ENCODE data around the gene CPNE9.

The CPNE9 gene

GRCh38 chr3:9754678-9755077 is 51.0 kb downstream of the CPNE9 start:
- H3K4me2 ChIP-seq, result peak overlapping the region; percentile 58 to 88 (median 78)
- peaks cover 41 to 50% (median 44%) of the 10 kb centered on the region in 10 experiments for H3K4me1 ChIP-seq
- peak overlapping the region in 7 of 11 experiments; percentile 6 to 29 (median 16); a peak in 6 of 22 replicates for H3K9ac ChIP-seq
- no peak for TF ChIP-seq Cebpa-rat (IDR thresholded peaks at IDR 0.05)
- H4K20me1 ChIP-seq, result no peaks in the 10 kb centered on the region
- H3K27me3 ChIP-seq, result no peaks in the 10 kb centered on the region
- H3K4me3 ChIP-seq, result peak overlapping the region in 3 of 10 experiments; percentile 2 to 21 (median 6); a peak in 4 of 20 replicates
- H3K9me3 ChIP-seq (replicated peaks in 1 of 11), result no peaks in the 10 kb centered on the region
- H3K27ac ChIP-seq, result peak overlapping the region in 9 of 11 experiments; percentile 13 to 60 (median 41); a peak in 11 of 22 replicates
- H3K36me3 ChIP-seq, result peaks cover 19 to 60% (median 44%) of the 10 kb centered on the region in 11 experiments; a peak in 21 of 22 replicates

GRCh38 chr3:9757427-9757826 is 53.8 kb downstream of the CPNE9 start:
- no peak overlapping the region for H3K4me2 ChIP-seq
- H3K9ac ChIP-seq, result no peak overlapping the region
- H3K36me3 ChIP-seq, result peaks cover 19 to 54% (median 37%) of the 10 kb centered on the region in 11 experiments; a peak in 21 of 22 replicates

GRCh38 chr3:9760779-9761505 is 57.3 kb downstream of the CPNE9 start:
- TF ChIP-seq Cebpa-rat (IDR thresholded peaks at IDR 0.05), result no peak
- H3K36me3 ChIP-seq, result peaks cover 18 to 43% (median 25%) of the 10 kb centered on the region in 11 experiments; a peak in 21 of 22 replicates

More at GRCh38 chr3:9757427-9757826, 53.8 kb downstream of the CPNE9 start:
- H3K9me3 ChIP-seq (replicated peaks in 1 of 11), result no peaks in the 10 kb centered on the region
- TF ChIP-seq Cebpa-rat (IDR thresholded peaks at IDR 0.05), result no peak
- H3K4me3 ChIP-seq, result no peak overlapping the region
- no peaks in the 10 kb centered on the region for H3K27me3 ChIP-seq
- no peak overlapping the region for H3K27ac ChIP-seq
- no peaks in the 10 kb centered on the region; a peak in 2 of 22 replicates for H4K20me1 ChIP-seq
- peaks cover 19 to 26% (median 22%) of the 10 kb centered on the region in 10 experiments for H3K4me1 ChIP-seq

GRCh38 chr3:9761919-9762318 is 58.3 kb downstream of the CPNE9 start:
- H3K36me3 ChIP-seq, result peaks cover 9 to 34% (median 16%) of the 10 kb centered on the region in 11 experiments; a peak in 21 of 22 replicates
- H3K27ac ChIP-seq, result no peak overlapping the region

More at GRCh38 chr3:9760779-9761505, 57.3 kb downstream of the CPNE9 start:
- no peak overlapping the region for H3K4me2 ChIP-seq
- no peak overlapping the region for H3K9ac ChIP-seq
- no peaks in the 10 kb centered on the region for H3K9me3 ChIP-seq (replicated peaks in 1 of 11)
- H3K4me3 ChIP-seq, result no peak overlapping the region
- H3K27me3 ChIP-seq, result no peaks in the 10 kb centered on the region
- peaks cover 0 to 3% (median 0%) of the 10 kb centered on the region in 10 experiments; a peak in 2 of 20 replicates for H3K4me1 ChIP-seq
- H4K20me1 ChIP-seq, result peaks cover 0 to 4% (median 0%) of the 10 kb centered on the region in 11 experiments; a peak in 3 of 22 replicates
- H3K27ac ChIP-seq, result no peak overlapping the region

DNA sequence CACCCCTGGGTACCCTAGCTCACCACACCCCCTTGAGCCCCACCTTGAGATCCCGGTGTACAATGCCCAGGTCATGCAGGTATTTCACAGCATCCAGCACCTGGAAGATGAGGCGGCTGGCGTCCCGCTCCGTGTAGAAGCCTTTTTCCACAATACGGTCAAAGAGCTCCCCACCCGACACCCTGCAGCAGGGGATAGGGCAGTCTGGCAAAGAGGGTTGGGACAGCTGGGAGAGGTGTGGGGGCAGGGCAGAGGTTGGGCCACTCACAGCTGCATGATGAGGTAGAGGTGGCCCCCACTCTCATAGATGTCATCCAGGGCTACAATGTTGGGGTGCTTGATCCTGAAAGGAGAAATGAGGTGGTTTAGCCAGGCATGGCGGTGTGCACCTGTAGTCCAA is 59.2 kb downstream of the CPNE9 start:
- H3K4me3 ChIP-seq, result no peak overlapping the region
- H3K27me3 ChIP-seq, result no peaks in the 10 kb centered on the region
- H3K27ac ChIP-seq, result no peak overlapping the region
- peaks cover 0 to 4% (median 0%) of the 10 kb centered on the region in 11 experiments; a peak in 3 of 22 replicates for H4K20me1 ChIP-seq
- no peak for TF ChIP-seq Cebpa-rat (IDR thresholded peaks at IDR 0.05)
- H3K9ac ChIP-seq, result no peak overlapping the region
- H3K4me1 ChIP-seq, result peaks cover 0 to 22% (median 3%) of the 10 kb centered on the region in 10 experiments; a peak in 9 of 20 replicates
- H3K4me2 ChIP-seq, result no peak overlapping the region
- peaks cover 0 to 24% (median 6%) of the 10 kb centered on the region in 11 experiments; a peak in 14 of 22 replicates for H3K36me3 ChIP-seq
- no peaks in the 10 kb centered on the region for H3K9me3 ChIP-seq (replicated peaks in 1 of 11)

More at GRCh38 chr3:9761919-9762318, 58.3 kb downstream of the CPNE9 start:
- Histone ChIP-seq H3K27me3 (no peaks in the 10 kb centered on the region), H3K4me1 (peaks cover 0 to 13% (median 0%) of the 10 kb centered on the region in 10 experiments; a peak in 6 of 20 replicates), H3K4me2 (no peak overlapping the region), H4K20me1 (peaks cover 0 to 4% (median 0%) of the 10 kb centered on the region in 11 experiments; a peak in 3 of 22 replicates), H3K4me3 (no peak overlapping the region), H3K9me3 (replicated peaks in 1 of 11) (no peaks in the 10 kb centered on the region), H3K9ac (no peak overlapping the region; a peak in 1 of 22 replicates)
- no peak for TF ChIP-seq Cebpa-rat (IDR thresholded peaks at IDR 0.05)

- Histone ChIP-seq H3K9ac (no peak overlapping the region), H3K4me3 (no peak overlapping the region)
- no peak for TF ChIP-seq Cebpa-rat (IDR thresholded peaks at IDR 0.05)
Observed at GRCh38 chr3:9765865-9766264, 62.2 kb downstream of the CPNE9 start.

DNA sequence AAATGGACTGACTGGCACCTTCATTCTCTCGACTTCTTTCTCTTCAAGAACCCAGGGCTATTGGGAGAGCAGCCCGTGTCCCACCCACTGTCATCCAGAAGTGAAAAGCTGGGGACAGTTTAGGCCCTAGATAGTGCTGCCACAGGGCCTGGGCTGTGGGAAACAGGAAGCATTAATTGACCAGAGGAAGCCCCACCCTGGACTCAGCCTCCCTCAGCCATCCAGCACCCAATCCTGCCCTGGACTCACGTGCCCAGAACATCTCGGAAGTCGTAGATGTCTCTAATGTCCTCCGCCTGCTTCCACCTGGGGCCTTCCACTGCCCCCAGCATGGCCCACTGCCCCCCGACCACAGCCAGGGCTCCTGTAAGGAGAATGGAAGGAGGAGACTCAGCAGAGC is 63.8 kb downstream of the CPNE9 start:
- Histone ChIP-seq H3K27me3 (peaks cover 22 to 39% (median 30%) of the 10 kb centered on the region in 11 experiments), H4K20me1 (peaks cover 0 to 29% (median 0%) of the 10 kb centered on the region in 11 experiments; a peak in 5 of 22 replicates), H3K4me3 (no peak overlapping the region), H3K9me3 (replicated peaks in 1 of 11) (no peaks in the 10 kb centered on the region), H3K4me2 (peak overlapping the region in 5 of 11 experiments; percentile 5 to 83 (median 68); a peak in 8 of 22 replicates), H3K27ac (no peak overlapping the region), H3K36me3 (no peaks in the 10 kb centered on the region), H3K4me1 (peaks cover 6 to 48% (median 10%) of the 10 kb centered on the region in 10 experiments; a peak in 15 of 20 replicates), H3K9ac (no peak overlapping the region)
- TF ChIP-seq Cebpa-rat (IDR thresholded peaks at IDR 0.05), result no peak

More at GRCh38 chr3:9765865-9766264, 62.2 kb downstream of the CPNE9 start:
- Histone ChIP-seq H3K36me3 (0 out of 22 replicates have a peak, but pooled peaks cover 0 to under 1% (median 0%) of the 10 kb centered on the region in 11 experiments), H3K4me1 (peaks cover 6 to 48% (median 10%) of the 10 kb centered on the region in 10 experiments; a peak in 15 of 20 replicates), H3K27me3 (peaks cover 21 to 29% (median 27%) of the 10 kb centered on the region in 11 experiments), H3K9me3 (replicated peaks in 1 of 11) (no peaks in the 10 kb centered on the region), H4K20me1 (peaks cover 0 to 29% (median 0%) of the 10 kb centered on the region in 11 experiments; a peak in 5 of 22 replicates), H3K4me2 (peak overlapping the region in 1 of 11 experiments; percentile 13; a peak in 1 of 22 replicates), H3K27ac (no peak overlapping the region)

DNA sequence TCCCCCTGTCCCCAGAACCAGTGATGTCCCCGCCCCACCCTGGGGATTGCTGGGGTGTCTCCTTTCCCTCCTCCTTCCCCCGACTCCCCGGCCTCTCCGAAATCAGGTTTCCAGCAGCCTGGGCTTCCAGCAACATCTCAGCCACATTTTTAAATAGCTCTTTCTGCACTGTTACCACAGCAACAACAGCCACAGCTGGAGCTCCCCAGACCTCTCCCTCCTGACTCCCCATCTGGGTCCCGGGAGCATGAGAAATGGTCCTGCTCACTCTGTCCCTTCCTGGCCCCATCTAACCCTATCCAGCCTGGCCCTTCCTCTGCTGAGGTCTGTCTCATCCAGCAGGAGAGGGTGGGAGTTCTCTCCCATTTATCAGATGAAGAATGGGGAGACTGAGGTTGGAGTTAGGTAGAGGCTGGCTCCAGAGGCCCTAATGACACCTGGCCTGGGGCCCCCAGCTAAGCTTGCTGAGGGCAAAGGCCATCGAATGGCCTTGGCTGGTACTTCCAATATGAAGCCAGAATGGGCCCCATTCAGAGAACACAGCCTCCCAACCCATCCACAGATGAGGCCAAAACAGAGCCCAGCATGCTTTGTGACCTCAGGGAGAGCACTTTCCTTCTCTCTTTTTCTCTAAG is 64.6 kb downstream of the CPNE9 start:
- Histone ChIP-seq H3K27ac (no peak overlapping the region), H3K4me2 (peak overlapping the region in 3 of 11 experiments; percentile 76 to 90 (median 83); a peak in 4 of 22 replicates), H3K4me3 (no peak overlapping the region), H3K27me3 (peaks cover 22 to 42% (median 30%) of the 10 kb centered on the region in 11 experiments), H4K20me1 (peaks cover 0 to 25% (median 0%) of the 10 kb centered on the region in 11 experiments; a peak in 5 of 22 replicates), H3K36me3 (no peaks in the 10 kb centered on the region), H3K9me3 (replicated peaks in 1 of 11) (no peaks in the 10 kb centered on the region), H3K4me1 (peaks cover 6 to 48% (median 10%) of the 10 kb centered on the region in 10 experiments; a peak in 15 of 20 replicates), H3K9ac (no peak overlapping the region)
- no peak for TF ChIP-seq Cebpa-rat (IDR thresholded peaks at IDR 0.05)

All from BLaER1 treated with 17β-estradiol and CSF1 and Interleukin-3, amounts not matched to agents 10 nM and 100 nM (cell line).